WTC11 (cell line): ENCODE results near the gene AK5.

Experiments
- NR3C1 ChIP-seq: sonication (generic); formaldehyde crosslinking; conservative IDR thresholded peaks from 2 replicates; pipeline ENCODE4 v1.8.1; 2023; ENCODE audit warnings: low read depth, mild to moderate bottlenecking, missing genetic modification reagents
- TF ChIP-seq, protein P1 (sequence below): fragments of 200-600 bp; IDR thresholded peaks from 2 replicates; pipeline ENCODE4 v1.8.0; 2022; ENCODE audit warnings: antibody characterized with exemption
- TF ChIP-seq, protein P2 (sequence below): sonication (generic); formaldehyde crosslinking; IDR thresholded peaks from 2 replicates; pipeline ENCODE4 v1.8.1; 2023; ENCODE audit warnings: mild to moderate bottlenecking, missing genetic modification reagents, borderline replicate concordance
- TF ChIP-seq, protein P3 (sequence below): sonication (generic); formaldehyde crosslinking; IDR thresholded peaks from 2 replicates; pipeline ENCODE4 v1.8.1; 2023; ENCODE audit warnings: mild to moderate bottlenecking, missing genetic modification reagents, moderate library complexity
- TF ChIP-seq, protein P4 (sequence below): sonication (generic); formaldehyde crosslinking; IDR thresholded peaks from 2 replicates; pipeline ENCODE4 v1.8.1; 2023; ENCODE audit warnings: mild to moderate bottlenecking, moderate library complexity, missing genetic modification reagents

DNA sequence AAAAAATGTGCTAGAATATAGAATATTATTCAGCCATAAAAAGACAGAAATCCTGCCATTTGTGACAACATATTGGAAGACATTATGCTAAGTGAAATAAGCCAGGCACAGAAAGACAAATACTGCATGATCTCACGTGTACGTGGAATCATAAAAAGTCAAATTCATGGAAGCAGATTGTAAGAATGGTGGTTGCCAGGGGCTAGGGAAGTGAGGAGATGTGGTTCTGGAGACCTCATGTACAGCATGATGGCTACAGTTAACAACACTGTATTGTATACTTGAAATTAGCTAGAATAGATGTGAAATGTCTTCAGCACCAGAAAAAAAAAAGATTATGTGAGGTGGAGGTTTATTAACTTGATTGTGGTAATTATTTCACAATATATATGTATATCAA lies 234.3 kb downstream of the AK5 start:
- TF ChIP-seq, protein P1, sequence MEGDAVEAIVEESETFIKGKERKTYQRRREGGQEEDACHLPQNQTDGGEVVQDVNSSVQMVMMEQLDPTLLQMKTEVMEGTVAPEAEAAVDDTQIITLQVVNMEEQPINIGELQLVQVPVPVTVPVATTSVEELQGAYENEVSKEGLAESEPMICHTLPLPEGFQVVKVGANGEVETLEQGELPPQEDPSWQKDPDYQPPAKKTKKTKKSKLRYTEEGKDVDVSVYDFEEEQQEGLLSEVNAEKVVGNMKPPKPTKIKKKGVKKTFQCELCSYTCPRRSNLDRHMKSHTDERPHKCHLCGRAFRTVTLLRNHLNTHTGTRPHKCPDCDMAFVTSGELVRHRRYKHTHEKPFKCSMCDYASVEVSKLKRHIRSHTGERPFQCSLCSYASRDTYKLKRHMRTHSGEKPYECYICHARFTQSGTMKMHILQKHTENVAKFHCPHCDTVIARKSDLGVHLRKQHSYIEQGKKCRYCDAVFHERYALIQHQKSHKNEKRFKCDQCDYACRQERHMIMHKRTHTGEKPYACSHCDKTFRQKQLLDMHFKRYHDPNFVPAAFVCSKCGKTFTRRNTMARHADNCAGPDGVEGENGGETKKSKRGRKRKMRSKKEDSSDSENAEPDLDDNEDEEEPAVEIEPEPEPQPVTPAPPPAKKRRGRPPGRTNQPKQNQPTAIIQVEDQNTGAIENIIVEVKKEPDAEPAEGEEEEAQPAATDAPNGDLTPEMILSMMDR = no peak
- TF ChIP-seq, protein P2, sequence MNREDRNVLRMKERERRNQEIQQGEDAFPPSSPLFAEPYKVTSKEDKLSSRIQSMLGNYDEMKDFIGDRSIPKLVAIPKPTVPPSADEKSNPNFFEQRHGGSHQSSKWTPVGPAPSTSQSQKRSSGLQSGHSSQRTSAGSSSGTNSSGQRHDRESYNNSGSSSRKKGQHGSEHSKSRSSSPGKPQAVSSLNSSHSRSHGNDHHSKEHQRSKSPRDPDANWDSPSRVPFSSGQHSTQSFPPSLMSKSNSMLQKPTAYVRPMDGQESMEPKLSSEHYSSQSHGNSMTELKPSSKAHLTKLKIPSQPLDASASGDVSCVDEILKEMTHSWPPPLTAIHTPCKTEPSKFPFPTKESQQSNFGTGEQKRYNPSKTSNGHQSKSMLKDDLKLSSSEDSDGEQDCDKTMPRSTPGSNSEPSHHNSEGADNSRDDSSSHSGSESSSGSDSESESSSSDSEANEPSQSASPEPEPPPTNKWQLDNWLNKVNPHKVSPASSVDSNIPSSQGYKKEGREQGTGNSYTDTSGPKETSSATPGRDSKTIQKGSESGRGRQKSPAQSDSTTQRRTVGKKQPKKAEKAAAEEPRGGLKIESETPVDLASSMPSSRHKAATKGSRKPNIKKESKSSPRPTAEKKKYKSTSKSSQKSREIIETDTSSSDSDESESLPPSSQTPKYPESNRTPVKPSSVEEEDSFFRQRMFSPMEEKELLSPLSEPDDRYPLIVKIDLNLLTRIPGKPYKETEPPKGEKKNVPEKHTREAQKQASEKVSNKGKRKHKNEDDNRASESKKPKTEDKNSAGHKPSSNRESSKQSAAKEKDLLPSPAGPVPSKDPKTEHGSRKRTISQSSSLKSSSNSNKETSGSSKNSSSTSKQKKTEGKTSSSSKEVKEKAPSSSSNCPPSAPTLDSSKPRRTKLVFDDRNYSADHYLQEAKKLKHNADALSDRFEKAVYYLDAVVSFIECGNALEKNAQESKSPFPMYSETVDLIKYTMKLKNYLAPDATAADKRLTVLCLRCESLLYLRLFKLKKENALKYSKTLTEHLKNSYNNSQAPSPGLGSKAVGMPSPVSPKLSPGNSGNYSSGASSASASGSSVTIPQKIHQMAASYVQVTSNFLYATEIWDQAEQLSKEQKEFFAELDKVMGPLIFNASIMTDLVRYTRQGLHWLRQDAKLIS (CRISPR knock-in tag) = no peak
- TF ChIP-seq, protein P3, sequence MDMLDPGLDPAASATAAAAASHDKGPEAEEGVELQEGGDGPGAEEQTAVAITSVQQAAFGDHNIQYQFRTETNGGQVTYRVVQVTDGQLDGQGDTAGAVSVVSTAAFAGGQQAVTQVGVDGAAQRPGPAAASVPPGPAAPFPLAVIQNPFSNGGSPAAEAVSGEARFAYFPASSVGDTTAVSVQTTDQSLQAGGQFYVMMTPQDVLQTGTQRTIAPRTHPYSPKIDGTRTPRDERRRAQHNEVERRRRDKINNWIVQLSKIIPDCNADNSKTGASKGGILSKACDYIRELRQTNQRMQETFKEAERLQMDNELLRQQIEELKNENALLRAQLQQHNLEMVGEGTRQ (CRISPR knock-in tag) = no peak
- TF ChIP-seq, protein P4, sequence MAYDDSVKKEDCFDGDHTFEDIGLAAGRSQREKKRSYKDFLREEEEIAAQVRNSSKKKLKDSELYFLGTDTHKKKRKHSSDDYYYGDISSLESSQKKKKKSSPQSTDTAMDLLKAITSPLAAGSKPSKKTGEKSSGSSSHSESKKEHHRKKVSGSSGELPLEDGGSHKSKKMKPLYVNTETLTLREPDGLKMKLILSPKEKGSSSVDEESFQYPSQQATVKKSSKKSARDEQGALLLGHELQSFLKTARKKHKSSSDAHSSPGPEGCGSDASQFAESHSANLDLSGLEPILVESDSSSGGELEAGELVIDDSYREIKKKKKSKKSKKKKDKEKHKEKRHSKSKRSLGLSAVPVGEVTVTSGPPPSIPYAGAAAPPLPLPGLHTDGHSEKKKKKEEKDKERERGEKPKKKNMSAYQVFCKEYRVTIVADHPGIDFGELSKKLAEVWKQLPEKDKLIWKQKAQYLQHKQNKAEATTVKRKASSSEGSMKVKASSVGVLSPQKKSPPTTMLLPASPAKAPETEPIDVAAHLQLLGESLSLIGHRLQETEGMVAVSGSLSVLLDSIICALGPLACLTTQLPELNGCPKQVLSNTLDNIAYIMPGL (CRISPR knock-in tag) = no peak
- no peak for TF ChIP-seq NR3C1 (CRISPR knock-in tag)
